ENCODE measurements around the gene SSBP4.
A peak's percentile ranks its signal among the peaks of the same experiment; 100 is the strongest.

The SSBP4 gene

DNA sequence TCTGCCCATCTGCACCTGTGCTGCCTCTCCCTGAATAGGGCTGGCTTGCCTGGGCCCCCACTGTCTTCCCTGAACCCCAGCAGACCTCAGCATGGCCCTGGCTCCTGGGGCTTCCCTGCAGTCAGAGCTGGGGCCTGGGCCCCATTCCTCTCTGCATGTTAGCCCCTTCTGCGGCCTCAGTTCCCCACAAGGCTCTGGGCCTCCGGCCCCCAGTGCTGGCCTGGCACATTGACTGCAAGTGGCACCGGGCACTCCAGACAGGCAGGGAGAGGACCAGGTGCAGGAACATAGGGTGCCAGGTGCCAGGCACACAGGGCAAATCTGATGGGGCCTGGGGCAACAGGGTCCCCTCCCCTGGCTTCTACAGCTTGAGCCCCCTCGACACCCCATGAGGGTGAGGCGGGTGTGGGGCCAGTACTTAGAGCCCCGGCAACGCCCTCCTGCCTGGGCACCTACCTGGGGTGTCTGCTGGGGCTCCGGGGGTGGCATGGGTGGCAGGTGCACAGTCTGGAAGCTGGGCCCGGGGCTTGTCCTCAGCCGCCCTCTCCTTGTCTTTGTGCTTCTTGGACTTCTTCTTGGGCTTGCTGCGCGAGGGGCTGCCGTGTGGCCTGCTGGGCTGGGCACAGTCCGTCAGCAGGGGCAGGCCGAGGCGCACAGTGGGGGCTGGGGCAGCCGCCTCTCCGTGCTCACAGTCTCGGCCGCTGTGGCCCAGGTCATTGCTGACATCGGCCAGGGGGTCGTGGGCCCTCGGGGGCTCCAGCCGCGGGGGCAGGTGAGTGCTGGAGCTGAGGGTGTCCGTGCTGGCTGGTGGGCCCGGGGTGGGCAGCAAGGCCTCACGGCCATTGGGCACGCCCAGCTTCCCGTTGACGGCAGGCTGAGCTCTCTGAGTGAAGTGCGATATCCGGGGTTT lies 31.1 kb downstream of the SSBP4 start:
- Mint-ChIP-seq H3K27ac (no peak overlapping the region), H3K27me3 (no peaks in the 10 kb centered on the region), H3K9me3 (no peaks in the 10 kb centered on the region), H3K4me3 (no peak overlapping the region), H3K4me1 (ENCODE audit: low read depth) (no peaks in the 10 kb centered on the region), H3K36me3 (ENCODE audit: low read depth) (peaks cover 19% of the 10 kb centered on the region)

DNA sequence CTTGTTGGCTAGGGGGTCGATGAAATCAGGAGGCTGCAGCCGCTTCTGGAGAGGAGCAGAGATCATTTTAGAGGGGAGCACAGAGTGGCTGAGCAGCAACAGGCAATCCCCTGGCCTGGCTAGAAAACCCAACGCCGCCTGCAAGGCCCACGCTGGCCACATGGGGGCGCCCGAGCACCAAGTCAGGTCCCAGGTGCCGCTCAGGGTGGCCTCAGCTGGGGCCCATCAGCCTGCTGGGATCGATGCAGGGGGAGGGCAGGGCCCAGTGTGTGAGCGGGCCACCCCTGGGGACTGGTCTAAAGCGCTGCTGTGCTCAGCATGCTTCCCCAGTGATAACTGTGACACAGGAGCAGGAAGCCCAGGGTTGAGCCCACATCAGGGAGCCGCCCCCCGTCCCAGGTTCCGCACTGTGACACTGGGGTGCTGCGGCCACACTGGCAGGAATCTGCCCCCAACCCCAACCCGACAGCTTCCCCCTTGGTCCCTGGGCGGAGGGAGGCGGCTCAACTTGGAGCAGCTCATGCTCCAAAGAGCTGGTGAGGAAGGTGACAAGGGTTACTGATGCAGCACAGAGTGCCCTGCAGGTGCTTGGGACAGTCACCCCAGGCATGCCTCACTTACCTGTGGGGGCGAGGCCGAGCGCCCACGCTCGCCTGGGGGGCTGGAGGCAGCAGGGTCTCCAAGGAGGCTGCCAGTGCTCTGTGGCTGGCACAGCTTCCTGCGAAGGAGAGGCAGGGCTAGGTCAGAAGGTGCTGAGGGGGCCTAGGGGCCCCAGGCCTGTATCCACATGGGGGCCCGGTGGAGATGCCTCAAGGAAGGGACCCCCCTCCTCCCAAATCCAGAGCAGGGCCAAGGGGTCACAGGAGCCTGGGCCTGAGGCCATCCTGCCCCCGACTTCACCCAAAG lies 32.0 kb downstream of the SSBP4 start:
- Mint-ChIP-seq H3K27ac (no peak overlapping the region), H3K36me3 (ENCODE audit: low read depth) (peaks cover 23% of the 10 kb centered on the region), H3K27me3 (no peaks in the 10 kb centered on the region), H3K4me3 (no peak overlapping the region), H3K9me3 (no peaks in the 10 kb centered on the region), H3K4me1 (ENCODE audit: low read depth) (no peaks in the 10 kb centered on the region)

DNA sequence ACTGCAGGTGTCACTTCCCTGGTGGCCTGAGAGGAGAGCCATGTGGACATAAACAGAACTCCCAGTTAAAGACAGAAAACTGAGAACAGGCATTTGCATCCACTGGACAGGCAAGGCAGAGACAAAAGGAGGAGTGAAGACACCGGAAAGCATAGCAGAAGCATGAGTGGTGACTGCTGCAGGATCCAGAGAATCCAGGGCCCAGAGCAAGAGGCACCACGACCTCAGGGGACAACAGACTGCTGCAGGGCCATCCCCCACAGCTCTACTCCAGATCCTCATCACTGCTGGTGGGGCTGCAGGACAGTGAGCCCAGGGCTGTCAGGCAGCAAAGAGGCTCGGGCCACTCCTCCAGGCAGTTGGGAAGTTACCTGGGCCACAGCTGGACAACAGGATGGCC lies 33.2 kb downstream of the SSBP4 start:
- no peaks in the 10 kb centered on the region for H3K27me3 Mint-ChIP-seq
- H3K9me3 Mint-ChIP-seq: no peaks in the 10 kb centered on the region
- no peak overlapping the region for H3K4me3 Mint-ChIP-seq
- peaks cover 15% of the 10 kb centered on the region for H3K36me3 Mint-ChIP-seq (ENCODE audit: low read depth)
- H3K4me1 Mint-ChIP-seq (ENCODE audit: low read depth): no peaks in the 10 kb centered on the region
- H3K27ac Mint-ChIP-seq: no peak overlapping the region

DNA sequence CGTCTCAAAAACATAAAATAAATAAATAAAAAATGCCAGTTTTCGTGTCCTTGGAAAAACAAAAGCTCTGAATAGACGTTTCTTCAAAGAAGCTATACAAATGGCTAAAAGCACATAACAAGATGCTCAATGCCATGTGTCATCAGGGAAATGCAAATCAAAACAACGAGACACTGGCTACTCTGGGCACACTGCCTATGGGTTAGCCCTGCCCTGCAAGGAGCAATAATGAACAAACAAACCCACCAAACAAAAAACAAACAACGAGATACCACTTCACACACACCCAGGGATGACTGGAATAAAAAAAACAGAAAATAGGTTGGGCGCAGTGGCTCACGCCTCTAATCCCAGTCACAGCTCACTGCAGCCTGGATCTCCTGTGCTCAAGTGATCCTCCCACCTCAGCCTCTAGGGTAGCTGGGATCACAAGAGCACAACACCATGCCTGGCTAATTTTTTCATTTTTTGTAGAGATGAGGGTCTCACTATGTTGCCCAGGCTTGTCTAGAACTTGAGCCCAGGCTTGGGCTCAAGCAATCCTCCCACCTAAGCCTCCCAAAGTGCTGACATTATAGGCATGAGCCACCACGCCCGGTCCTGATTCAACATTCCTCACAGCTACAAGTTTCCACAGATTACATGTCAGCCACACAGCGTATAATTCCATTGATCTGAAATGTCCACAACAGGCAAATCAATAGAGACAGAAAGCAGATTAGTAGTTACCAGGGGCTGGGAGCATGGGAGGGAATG lies 34.2 kb downstream of the SSBP4 start:
- Mint-ChIP-seq H3K9me3 (no peaks in the 10 kb centered on the region), H3K4me1 (ENCODE audit: low read depth) (no peaks in the 10 kb centered on the region), H3K4me3 (no peak overlapping the region), H3K27me3 (no peaks in the 10 kb centered on the region), H3K27ac (no peak overlapping the region), H3K36me3 (ENCODE audit: low read depth) (peaks cover 11% of the 10 kb centered on the region)

DNA sequence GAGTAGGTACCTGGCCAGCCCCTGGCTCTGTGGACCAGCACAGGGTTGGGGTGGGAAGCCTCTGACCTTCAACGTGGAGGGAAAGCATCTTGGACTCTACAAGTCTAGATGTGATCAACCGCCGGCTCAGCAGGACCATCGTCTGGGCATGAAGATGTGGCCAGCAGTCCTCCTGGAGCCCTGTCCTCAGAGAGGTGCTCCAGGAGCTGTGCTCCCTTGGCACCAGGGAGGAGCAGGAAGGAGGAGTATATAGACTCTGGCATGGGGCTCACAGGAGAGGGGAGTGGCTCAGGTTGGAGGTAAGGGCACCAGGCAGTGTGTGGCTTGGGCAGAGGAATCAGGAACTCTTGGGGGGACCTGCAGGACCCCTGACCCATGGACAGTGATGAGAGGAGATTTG lies 37.1 kb downstream of the SSBP4 start:
- H3K4me3 Mint-ChIP-seq: no peak overlapping the region
- no peak overlapping the region for H3K27ac Mint-ChIP-seq
- H3K4me1 Mint-ChIP-seq (ENCODE audit: low read depth): no peaks in the 10 kb centered on the region
- H3K9me3 Mint-ChIP-seq: no peaks in the 10 kb centered on the region
- H3K36me3 Mint-ChIP-seq (ENCODE audit: low read depth): peaks cover 11% of the 10 kb centered on the region
- no peaks in the 10 kb centered on the region for H3K27me3 Mint-ChIP-seq

DNA sequence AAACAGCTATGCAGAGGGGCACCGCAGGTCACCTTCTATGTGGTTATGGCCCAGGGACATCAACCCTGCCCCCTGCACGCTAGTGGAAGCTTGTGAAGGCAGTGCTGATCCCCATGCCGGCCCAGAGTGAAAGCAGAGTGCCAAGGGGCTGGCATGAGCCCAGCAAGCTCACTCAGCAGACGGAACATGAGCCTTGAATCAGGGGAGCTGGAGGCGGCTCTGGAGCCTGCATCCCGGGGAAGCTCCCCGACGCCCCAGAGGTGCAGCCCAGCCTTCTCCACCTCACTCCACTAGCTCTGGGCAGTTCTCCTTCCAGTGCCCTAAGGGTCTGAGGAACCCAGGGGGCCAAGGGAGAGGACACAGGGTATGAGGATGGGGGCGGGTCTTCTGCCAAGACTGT lies 37.8 kb downstream of the SSBP4 start:
- H3K27ac Mint-ChIP-seq: no peak overlapping the region
- H3K4me3 Mint-ChIP-seq: no peak overlapping the region
- no peaks in the 10 kb centered on the region for H3K27me3 Mint-ChIP-seq
- no peaks in the 10 kb centered on the region for H3K4me1 Mint-ChIP-seq (ENCODE audit: low read depth)
- no peaks in the 10 kb centered on the region for H3K9me3 Mint-ChIP-seq
- peaks cover 11% of the 10 kb centered on the region for H3K36me3 Mint-ChIP-seq (ENCODE audit: low read depth)

DNA sequence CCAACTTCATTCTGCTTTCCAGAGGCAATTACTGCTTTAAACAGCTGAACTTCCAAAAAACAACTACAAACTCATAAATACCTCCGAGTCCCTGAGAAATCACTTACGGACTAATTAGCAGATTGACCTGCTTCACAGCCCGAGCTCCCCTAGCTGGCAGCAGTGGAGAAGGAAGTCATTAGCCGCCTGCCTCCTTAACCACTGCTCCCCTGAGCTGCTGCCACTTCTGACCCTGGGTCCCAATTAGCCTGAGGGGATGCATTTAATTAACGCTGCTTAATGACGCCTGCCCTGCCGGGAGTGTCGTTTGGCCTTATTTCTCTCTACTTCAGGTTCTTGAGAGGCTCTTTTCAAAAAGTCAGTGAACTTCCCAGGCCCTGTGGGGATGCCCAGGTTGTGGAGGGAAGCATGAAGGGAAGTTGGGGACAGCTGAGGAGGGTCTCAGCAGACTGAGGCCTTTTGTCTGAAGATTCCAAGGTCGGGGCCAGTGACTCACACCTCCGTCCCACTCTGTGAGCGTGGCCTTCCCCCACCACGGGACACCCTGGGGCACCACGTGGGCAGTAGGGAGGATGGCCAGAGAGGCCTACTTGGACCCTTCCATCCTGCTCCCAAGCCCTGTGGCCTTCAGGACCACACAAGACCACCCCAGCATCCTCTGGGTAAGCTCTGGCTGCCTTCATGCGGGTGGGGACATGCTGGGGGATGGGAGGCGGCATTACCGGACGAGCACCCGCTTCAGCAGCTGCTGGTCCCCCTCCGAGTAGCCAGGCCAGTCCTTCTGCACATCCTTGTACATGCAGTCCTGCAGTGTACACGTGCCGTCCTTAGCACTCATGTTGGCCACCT lies 38.5 kb downstream of the SSBP4 start:
- Mint-ChIP-seq H3K4me1 (ENCODE audit: low read depth) (no peaks in the 10 kb centered on the region), H3K4me3 (no peak overlapping the region), H3K9me3 (no peaks in the 10 kb centered on the region), H3K27me3 (no peaks in the 10 kb centered on the region), H3K36me3 (ENCODE audit: low read depth) (peaks cover 11% of the 10 kb centered on the region), H3K27ac (no peak overlapping the region)

DNA sequence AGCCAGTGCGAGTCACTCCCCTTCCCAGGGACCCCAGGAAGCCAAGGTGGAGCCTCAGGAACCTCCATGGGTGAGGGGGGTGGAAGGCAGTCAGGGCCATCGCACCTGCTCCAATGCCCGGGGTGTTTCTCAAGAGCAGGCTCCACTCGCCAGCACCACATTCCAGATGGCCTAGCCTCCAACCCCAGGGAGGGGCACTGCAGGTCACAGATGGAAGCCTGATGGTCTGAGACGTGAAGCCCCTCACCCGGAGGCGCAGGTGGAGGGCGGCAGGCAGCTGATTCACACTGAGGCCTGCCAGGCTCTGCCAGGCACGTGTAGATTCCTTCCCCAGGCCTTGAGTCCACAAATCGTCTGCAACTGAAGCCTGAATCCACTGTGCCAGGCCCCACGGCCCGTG lies 41.7 kb downstream of the SSBP4 start:
- Mint-ChIP-seq H3K4me3 (no peak overlapping the region), H3K27me3 (no peaks in the 10 kb centered on the region), H3K27ac (no peak overlapping the region), H3K4me1 (ENCODE audit: low read depth) (no peaks in the 10 kb centered on the region), H3K36me3 (ENCODE audit: low read depth) (peaks cover 21% of the 10 kb centered on the region), H3K9me3 (no peaks in the 10 kb centered on the region)

DNA sequence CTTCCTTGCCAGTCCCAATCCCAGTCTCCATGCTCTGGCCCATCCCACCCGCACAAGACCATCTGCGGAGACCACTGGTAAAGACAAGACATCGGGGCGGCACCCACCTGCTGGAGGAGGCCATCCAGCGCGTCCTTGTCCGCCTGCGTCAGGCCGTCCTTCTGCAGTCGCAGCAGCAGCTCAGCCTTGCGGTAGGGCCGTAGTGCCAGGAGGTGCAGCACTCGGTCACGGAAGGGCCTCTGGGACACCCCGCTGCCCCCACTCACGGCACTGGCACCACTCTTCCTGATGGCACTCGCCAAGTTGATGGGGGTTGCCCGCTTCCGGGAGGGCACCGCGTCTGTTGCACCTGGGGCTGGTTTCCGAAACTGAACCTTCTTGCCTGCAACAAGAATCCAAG lies 42.3 kb downstream of the SSBP4 start:
- Mint-ChIP-seq H3K36me3 (ENCODE audit: low read depth) (peaks cover 16% of the 10 kb centered on the region), H3K9me3 (no peaks in the 10 kb centered on the region), H3K4me1 (ENCODE audit: low read depth) (no peaks in the 10 kb centered on the region), H3K4me3 (no peak overlapping the region), H3K27me3 (no peaks in the 10 kb centered on the region), H3K27ac (no peak overlapping the region)

DNA sequence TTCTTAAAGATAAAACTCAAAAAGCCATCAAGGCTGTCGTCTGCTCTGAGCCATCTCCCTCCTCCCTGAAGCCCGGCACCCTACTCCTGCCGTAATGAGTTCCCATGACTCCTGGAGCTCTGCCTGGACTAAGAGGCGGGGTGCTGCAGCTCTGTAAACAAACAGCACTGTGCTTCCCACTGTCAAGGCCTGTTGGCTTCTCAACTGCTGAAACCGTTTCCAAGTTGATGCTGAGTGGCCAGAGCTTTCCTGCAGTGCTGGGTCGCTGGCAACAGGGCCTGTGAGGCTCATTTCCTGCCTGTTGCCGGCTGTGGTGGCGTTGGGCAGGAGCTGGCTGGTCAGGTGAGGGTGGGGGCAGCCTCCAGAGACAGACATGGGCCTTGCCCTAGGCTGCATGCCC lies 45.4 kb downstream of the SSBP4 start:
- peak overlapping the region; percentile 31 for H3K27ac Mint-ChIP-seq
- H3K36me3 Mint-ChIP-seq (ENCODE audit: low read depth): peaks cover 11% of the 10 kb centered on the region
- peaks cover 5% of the 10 kb centered on the region for H3K4me1 Mint-ChIP-seq (ENCODE audit: low read depth)
- no peaks in the 10 kb centered on the region for H3K9me3 Mint-ChIP-seq
- H3K4me3 Mint-ChIP-seq: no peak overlapping the region
- no peaks in the 10 kb centered on the region for H3K27me3 Mint-ChIP-seq

DNA sequence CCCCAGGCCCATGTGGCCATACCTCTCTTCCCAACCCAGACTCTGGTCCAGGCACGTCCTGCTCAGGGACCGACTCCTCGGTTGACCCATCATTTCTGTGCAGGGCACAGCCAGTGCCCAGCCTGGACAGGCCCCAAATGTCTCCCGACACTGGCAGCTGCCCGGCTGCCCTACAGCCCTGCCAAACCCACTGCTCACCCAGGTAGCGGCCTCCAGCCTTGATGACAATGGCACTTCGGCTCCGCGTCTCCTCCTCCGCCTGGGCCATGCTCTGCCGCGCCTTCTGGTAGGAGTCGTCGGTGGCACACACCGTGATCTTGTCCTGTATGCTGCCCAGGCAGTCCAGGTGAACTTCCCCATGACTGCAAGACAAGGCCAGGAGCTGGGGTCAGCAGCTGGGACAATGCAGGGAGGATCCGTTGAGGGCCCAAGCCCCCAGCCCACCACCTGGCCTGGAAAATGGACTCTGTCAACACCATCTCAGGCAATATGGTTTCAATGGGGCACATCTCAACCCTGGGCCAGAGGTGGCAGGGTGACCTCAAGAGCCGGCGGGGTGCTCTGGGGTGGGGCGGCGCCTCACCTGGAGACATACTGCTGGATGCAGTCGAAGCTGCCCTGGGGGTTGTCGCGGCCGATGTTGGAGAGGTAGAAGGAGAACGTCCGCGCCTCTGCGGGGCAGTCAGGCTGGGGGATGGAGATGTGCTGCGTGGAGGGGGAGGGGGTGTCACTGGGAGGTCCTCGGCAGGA lies 46.2 kb downstream of the SSBP4 start:
- no peak overlapping the region for H3K4me3 Mint-ChIP-seq
- H3K27ac Mint-ChIP-seq: no peak overlapping the region
- peaks cover 5% of the 10 kb centered on the region for H3K4me1 Mint-ChIP-seq (ENCODE audit: low read depth)
- H3K36me3 Mint-ChIP-seq (ENCODE audit: low read depth): peaks cover 11% of the 10 kb centered on the region
- no peaks in the 10 kb centered on the region for H3K9me3 Mint-ChIP-seq
- H3K27me3 Mint-ChIP-seq: no peaks in the 10 kb centered on the region

DNA sequence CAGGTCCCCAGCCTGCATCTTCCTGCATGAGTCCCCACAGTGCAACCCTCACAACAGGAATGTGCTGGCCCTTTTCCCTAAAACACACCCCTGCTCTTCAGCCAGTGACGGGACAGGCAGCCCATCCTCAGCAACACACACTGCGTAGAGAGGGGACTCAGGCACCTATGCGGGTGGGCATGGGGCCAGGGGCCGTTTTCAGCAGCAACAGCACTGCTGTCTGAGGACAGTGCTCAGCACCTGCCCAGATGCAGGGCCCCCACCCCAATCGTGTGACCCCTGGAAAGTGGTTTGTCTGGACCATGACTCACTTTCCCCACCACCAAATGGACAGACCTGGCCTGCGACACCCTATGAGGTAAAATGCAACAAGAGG lies 46.8 kb downstream of the SSBP4 start:
- H3K4me3 Mint-ChIP-seq: no peak overlapping the region
- H3K9me3 Mint-ChIP-seq: no peaks in the 10 kb centered on the region
- H3K36me3 Mint-ChIP-seq (ENCODE audit: low read depth): peaks cover 11% of the 10 kb centered on the region
- peaks cover 5% of the 10 kb centered on the region for H3K4me1 Mint-ChIP-seq (ENCODE audit: low read depth)
- no peaks in the 10 kb centered on the region for H3K27me3 Mint-ChIP-seq
- H3K27ac Mint-ChIP-seq: no peak overlapping the region

DNA sequence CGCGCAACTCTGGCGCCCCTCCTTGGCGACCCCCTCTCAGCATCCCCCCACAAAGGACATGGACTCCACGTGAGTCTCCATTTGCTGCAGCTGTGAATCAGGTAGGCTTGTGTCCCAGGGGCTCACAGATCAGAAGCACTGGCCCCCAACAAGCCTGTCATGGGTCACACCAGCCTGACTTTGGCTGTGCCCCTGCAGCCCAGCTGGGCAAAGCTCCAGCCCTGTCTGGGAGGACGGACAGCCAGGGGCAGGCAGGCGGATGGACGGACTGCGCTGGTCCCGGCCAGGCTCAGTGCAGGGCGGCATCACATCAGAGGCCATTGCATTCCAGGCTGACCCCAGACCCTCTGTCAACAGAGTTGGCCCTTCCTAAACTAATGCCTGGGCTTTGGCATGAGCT lies 47.2 kb downstream of the SSBP4 start:
- no peak overlapping the region for H3K27ac Mint-ChIP-seq
- peaks cover 11% of the 10 kb centered on the region for H3K36me3 Mint-ChIP-seq (ENCODE audit: low read depth)

More for the DNA sequence above, 47.2 kb downstream of the SSBP4 start:
- H3K4me1 Mint-ChIP-seq (ENCODE audit: low read depth): peaks cover 5% of the 10 kb centered on the region
- H3K9me3 Mint-ChIP-seq: no peaks in the 10 kb centered on the region
- no peaks in the 10 kb centered on the region for H3K27me3 Mint-ChIP-seq
- no peak overlapping the region for H3K4me3 Mint-ChIP-seq

Data from stimulated activated naive CD8-positive, alpha-beta T cell treated with anti-CD3 and anti-CD28 coated beads, Interleukin-15, Interleukin-2, amounts not matched to agents 100 ng/mL and 50 ng/mL, for 24 hours (primary cell).